Measurements from ENCODE around the gene ATF7.
A peak's percentile ranks its signal among the peaks of the same experiment; 100 is the strongest.

The ATF7 gene

GRCh38 chr12:53500776-53501614 is 125.2 kb downstream of the ATF7 start, which contains the start of gene TARBP2 (continued):
- TF ChIP-seq ZBTB11 (tag by site-specific recombination; conservative IDR thresholded peaks at IDR 0.05; ENCODE audit: low read depth) = peak; percentile 82
- TF ChIP-seq ZNF610 (tag by site-specific recombination; IDR thresholded peaks at IDR 0.05; ENCODE audit: borderline replicate concordance) = peak; percentile 90
- TF ChIP-seq YY1 (tag by site-specific recombination; IDR thresholded peaks at IDR 0.05) = peak; percentile 77
- TF ChIP-seq ZNF274 (IDR thresholded peaks at IDR 0.05; ENCODE audit: low read length) = no peak
- no peak for TF ChIP-seq ZNF274 (tag by site-specific recombination; IDR thresholded peaks at IDR 0.05; ENCODE audit: borderline replicate concordance)
- TF ChIP-seq ZNF391 (tag by site-specific recombination; IDR thresholded peaks at IDR 0.05; ENCODE audit: borderline replicate concordance, low read depth) = no peak; the same call in 1 of the 2 replicates
- no peak for TF ChIP-seq ZNF18 (tag by site-specific recombination; IDR thresholded peaks at IDR 0.05)
- TF ChIP-seq ZSCAN23 (tag by site-specific recombination; IDR thresholded peaks at IDR 0.05) = 0 out of 2 replicates have a peak, but pooled peaks have one; percentile 19
- peak; percentile 19; the same call in 1 of the 2 replicates for TF ChIP-seq TSHZ1 (tag by site-specific recombination; IDR thresholded peaks at IDR 0.05; ENCODE audit: borderline replicate concordance)
- peak; percentile 70 for TF ChIP-seq CTCF (tag by site-specific recombination; IDR thresholded peaks at IDR 0.05)
- peak; percentile 90 for TF ChIP-seq ATF2 (tag by site-specific recombination; IDR thresholded peaks at IDR 0.05; ENCODE audit: low read depth)
- TF ChIP-seq KLF10 (tag by site-specific recombination; IDR thresholded peaks at IDR 0.05) = 0 out of 2 replicates have a peak, but pooled peaks have one; percentile 49
- TF ChIP-seq ZBTB1 (tag by site-specific recombination; IDR thresholded peaks at IDR 0.05) = no peak
- TF ChIP-seq ZBTB48 (tag by site-specific recombination; IDR thresholded peaks at IDR 0.05) = peak; percentile 87
- no peak for TF ChIP-seq ELK4 (IDR thresholded peaks at IDR 0.05; ENCODE audit: borderline replicate concordance, low read depth, low read length)
- TF ChIP-seq ZNF76 (tag by site-specific recombination; IDR thresholded peaks at IDR 0.05; ENCODE audit: borderline replicate concordance, low read depth) = peak; percentile 100
- TF ChIP-seq ZNF140 (tag by site-specific recombination; IDR thresholded peaks at IDR 0.05) = no peak
- peak; percentile 98 for TF ChIP-seq ZNF449 (tag by site-specific recombination; IDR thresholded peaks at IDR 0.05)
- TF ChIP-seq ZNF777 (tag by site-specific recombination; IDR thresholded peaks at IDR 0.05; ENCODE audit: borderline replicate concordance) = no peak
- TF ChIP-seq ZNF302 (tag by site-specific recombination; IDR thresholded peaks at IDR 0.05; ENCODE audit: low read depth) = no peak
- TF ChIP-seq ZNF214 (tag by site-specific recombination; IDR thresholded peaks at IDR 0.05; ENCODE audit: borderline replicate concordance) = no peak

All from HEK293 (cell line).